Activated T-cell treated with anti-CD3 and anti-CD28 coated beads, Interleukin-2, amount 50 U/mL, for 72 hours (primary cell): Measurements from ENCODE around the gene ARHGAP9. TPM values are rescaled to one million over a fixed set of nuclear protein-coding genes. Genes with fewer than 3 reads are reported as not detected.
A peak's percentile ranks its signal among the peaks of the same experiment; 100 is the strongest.
"Not testable (repeated sequence)": the region's sequence is repeated elsewhere in the genome, so short reads cannot be mapped to it uniquely, and the experiment has no call there.

Source experiments
- ATAC-seq, 2 donors: fragments of 150-1000 bp; cut with Tn5 transposase; replicated peaks in 1 of 2; 2 replicates each; pipeline ENCODE4 v1.10.0; 2021; ENCODE audit warnings: moderate library complexity in 2 of 2, mild to moderate bottlenecking in 1 of 2
- DNase-seq, 2 donors: peaks; one replicate each; pipeline ENCODE4 v3.0.0; 2021 to 2022; ENCODE audit warnings: mixed read lengths in 1 of 2
- H3K27ac Mint-ChIP-seq: one replicate; pipeline ENCODE4 v1.8.0; 2022; ENCODE audit warnings: mild to moderate bottlenecking, moderate library complexity, mixed read lengths
- H3K27me3 Mint-ChIP-seq: one replicate; pipeline ENCODE4 v1.8.0; 2022; ENCODE audit warnings: low read depth, mixed read lengths
- H3K36me3 Mint-ChIP-seq, 2 donors: one replicate each; pipeline ENCODE4 v1.8.0; 2022; ENCODE audit warnings: mixed read lengths in 2 of 2, mild to moderate bottlenecking in 1 of 2; ENCODE audit not compliant: insufficient read depth in 2 of 2
- H3K4me1 Mint-ChIP-seq: one replicate; pipeline ENCODE4 v1.8.0; 2022; ENCODE audit warnings: low read depth, mixed read lengths
- H3K4me3 Mint-ChIP-seq, 2 donors: one replicate each; pipeline ENCODE4 v1.8.0; 2022; ENCODE audit warnings: mild to moderate bottlenecking in 2 of 2, mixed read lengths in 2 of 2, moderate library complexity in 2 of 2
- H3K9me3 Mint-ChIP-seq, 2 donors: one replicate each; pipeline ENCODE4 v1.8.0; 2022; ENCODE audit warnings: mixed read lengths in 2 of 2
- total RNA-seq, 2 donors: library from RNA; stranded (reverse); gene quantifications; one replicate each; pipeline ENCODE4 v1.2.3, GENCODE V29; 2022

Gene ARHGAP9
- total RNA-seq, 2 donors from 2014 or later, result 119 to 153 TPM

DNA sequence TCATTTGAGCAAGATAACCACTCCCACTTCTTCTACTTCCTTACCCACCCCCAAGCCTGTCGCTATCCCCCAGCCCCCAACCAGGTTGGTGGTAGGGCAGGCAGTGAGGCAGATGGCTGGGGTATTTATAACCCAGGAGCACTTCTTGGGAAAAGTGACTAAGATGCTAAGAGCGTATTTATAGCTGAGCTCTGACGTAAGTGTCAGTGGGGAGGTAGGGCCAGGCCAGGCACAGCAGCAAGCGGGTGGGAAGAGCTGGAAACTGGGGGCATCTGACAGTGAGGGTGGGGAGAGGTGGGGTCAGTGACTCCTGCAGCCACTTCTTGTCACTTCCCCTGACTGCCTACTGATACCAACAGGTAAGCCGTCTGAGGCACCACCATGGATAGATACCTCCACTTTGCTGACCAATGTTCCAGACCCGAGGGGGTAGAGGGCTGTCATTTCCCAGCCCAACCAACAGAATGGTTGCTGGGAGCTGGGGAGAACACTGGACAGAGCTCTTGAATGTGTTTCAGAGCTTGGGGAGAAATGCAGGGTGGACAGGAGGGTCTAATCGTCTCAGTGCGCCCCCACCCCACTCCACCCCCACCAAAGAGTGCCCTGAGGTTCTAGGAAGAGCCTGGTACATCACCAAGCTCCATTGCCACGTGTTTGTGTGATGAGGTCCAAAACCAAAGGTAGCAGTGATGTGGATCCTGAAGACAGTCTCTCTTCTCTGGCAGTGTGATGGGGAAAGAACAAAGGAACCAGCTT lies 27.3 kb downstream of the ARHGAP9 start:
- peaks cover 51% of the 10 kb centered on the region for H3K4me1 Mint-ChIP-seq
- DNase-seq (peak; percentile 35 to 40), ATAC-seq (peak; percentile 49 to 51)
- H3K36me3 Mint-ChIP-seq, result peaks cover 0 to 1% of the 10 kb centered on the region in 2 donors
- H3K27me3 Mint-ChIP-seq, result no peaks in the 10 kb centered on the region
- H3K27ac Mint-ChIP-seq, result no peak overlapping the region
- H3K4me3 Mint-ChIP-seq, result peak overlapping the region; percentile 39 to 71
- no peaks in the 10 kb centered on the region for H3K9me3 Mint-ChIP-seq

DNA sequence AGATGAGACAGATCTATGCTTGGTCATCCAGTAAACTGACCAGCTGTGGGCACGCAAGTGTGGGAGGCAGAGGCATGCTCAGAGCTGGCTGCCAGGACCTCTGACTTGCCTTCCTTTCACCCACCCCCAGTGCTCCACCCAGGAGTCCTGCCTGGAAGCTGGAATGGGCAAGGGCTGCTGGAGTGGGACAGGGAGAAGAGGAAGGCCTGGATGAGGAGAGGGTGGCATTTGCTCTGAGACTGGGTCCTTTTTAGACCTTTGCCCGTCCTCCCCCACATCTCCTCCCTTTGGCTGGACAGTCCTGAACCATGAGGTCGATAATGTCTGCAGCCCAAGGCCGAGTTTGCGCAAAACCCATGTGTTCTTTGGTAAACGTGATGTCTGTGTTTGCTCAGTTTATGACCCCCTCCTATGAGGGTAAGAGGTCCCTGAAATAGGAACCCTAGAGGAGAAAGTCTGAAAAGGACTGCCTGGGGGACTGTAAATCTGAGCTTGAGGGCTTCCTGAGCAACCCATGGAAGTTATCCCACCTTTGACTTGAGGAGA lies 28.4 kb downstream of the ARHGAP9 start:
- Mint-ChIP-seq H3K27me3 (no peaks in the 10 kb centered on the region), H3K4me3 (no peak overlapping the region), H3K4me1 (peaks cover 48% of the 10 kb centered on the region), H3K27ac (no peak overlapping the region), H3K9me3 (no peaks in the 10 kb centered on the region), H3K36me3 (peaks cover 0 to 1% of the 10 kb centered on the region in 2 donors)
- DNase-seq (no peak), ATAC-seq (no peak)

DNA sequence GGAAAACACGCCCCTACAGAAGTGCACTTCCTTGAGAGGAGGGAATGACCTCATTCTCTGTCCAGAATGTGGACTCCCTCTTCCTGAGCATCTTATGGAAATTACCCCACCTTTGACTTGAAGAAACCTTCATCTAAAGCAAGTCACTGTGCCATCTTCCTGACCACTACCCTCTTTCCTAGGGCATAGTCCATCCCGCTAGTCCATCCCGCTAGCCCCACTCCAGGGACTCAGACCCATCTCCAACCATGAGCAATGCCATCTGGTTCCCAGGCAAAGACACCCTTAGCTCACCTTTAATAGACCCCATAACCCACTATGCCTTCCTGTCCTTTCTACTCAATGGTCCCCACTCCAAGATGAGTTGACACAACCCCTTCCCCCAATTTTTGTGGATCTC lies 29.6 kb downstream of the ARHGAP9 start:
- H3K27ac Mint-ChIP-seq, result no peak overlapping the region
- DNase-seq (no peak), ATAC-seq (no peak)
- H3K36me3 Mint-ChIP-seq, result peaks cover 0 to 1% of the 10 kb centered on the region in 2 donors
- no peaks in the 10 kb centered on the region for H3K27me3 Mint-ChIP-seq
- peaks cover 35% of the 10 kb centered on the region for H3K4me1 Mint-ChIP-seq
- H3K4me3 Mint-ChIP-seq, result no peak overlapping the region
- H3K9me3 Mint-ChIP-seq, result no peaks in the 10 kb centered on the region

DNA sequence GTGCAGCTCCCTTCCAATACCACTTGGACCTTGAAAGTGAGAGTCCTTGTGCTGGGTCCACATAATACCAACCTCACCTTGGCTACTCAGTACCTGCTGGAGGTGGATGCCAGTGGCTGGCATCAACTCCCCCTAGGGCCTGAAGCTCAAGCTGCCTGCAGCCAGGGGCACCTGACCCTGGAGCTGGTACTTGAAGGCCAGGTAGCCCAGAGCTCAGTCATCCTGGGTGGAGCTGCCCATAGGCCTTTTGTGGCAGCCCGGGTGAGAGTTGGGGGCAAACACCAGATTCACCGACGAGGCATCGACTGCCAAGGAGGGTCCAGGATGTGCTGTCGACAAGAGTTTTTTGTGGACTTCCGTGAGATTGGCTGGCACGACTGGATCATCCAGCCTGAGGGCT lies 30.3 kb downstream of the ARHGAP9 start:
- peaks cover 30% of the 10 kb centered on the region for H3K4me1 Mint-ChIP-seq
- no peaks in the 10 kb centered on the region for H3K9me3 Mint-ChIP-seq
- no peak overlapping the region for H3K27ac Mint-ChIP-seq
- peaks cover 0 to 1% of the 10 kb centered on the region in 2 donors for H3K36me3 Mint-ChIP-seq
- H3K27me3 Mint-ChIP-seq, result no peaks in the 10 kb centered on the region
- DNase-seq, result no peak
- ATAC-seq, result no peak
- no peak overlapping the region for H3K4me3 Mint-ChIP-seq

DNA sequence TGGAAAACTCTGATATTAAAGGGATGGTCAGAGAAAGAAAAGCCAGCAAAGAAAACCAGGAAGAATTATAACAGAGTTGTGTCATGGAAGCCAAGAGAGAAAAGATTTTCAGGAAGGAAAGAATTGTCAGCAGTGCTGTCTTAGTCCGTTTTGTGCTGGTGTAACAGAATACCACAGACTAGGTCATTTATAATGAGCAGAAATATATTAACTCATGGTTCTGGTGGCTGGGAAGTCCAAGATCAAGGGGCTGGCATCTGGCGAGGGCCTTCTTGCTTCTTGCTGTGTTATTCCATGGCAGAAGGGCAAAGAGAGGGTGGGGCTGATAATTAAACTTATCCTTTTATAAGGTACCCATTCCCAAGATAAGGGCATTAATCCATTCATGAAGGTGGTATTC lies 31.0 kb downstream of the ARHGAP9 start:
- no peak for ATAC-seq
- Mint-ChIP-seq H3K36me3 (peaks cover 0 to 1% of the 10 kb centered on the region in 2 donors), H3K27me3 (no peaks in the 10 kb centered on the region), H3K9me3 (no peaks in the 10 kb centered on the region), H3K27ac (no peak overlapping the region), H3K4me3 (no peak overlapping the region), H3K4me1 (peaks cover 30% of the 10 kb centered on the region)
- DNase-seq, result no peak

DNA sequence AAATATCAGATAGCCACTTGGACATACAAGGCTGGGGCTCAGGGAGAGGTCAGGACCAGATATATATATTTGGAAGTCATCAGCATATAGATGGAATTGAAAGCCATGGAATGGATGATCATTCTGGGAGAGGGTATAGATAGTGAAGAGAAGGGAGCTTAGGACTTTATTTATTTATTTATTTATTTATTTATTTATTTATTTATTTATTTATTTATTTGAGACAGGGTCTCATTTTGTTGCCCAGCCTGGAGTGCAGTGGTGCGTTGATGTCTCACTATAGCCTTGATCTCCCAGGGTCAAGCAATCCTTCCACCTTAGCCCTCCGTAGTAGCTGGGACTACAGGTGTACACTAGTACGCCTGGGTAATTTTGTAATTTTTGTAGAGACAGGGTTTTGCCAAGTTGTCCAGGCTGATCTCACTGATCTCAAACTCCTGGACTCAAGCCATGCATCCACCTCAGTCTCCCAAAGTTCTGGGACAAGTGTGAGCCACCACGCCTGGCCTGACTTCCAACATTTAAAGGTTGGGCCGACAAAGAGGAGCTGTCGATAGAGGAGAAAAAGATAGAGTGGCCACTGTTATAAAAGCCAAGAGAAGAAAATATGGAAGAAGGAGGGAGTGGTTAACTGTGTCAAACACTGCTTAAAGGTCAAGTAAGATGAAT lies 33.2 kb downstream of the ARHGAP9 start:
- no peak for DNase-seq
- Mint-ChIP-seq H3K27ac (no peak overlapping the region), H3K4me1 (peaks cover 11% of the 10 kb centered on the region), H3K27me3 (no peaks in the 10 kb centered on the region), H3K4me3 (no peak overlapping the region), H3K9me3 (peaks cover 0 to 5% of the 10 kb centered on the region in 2 donors), H3K36me3 (peaks cover 4 to 6% of the 10 kb centered on the region in 2 donors)
- no peak for ATAC-seq

DNA sequence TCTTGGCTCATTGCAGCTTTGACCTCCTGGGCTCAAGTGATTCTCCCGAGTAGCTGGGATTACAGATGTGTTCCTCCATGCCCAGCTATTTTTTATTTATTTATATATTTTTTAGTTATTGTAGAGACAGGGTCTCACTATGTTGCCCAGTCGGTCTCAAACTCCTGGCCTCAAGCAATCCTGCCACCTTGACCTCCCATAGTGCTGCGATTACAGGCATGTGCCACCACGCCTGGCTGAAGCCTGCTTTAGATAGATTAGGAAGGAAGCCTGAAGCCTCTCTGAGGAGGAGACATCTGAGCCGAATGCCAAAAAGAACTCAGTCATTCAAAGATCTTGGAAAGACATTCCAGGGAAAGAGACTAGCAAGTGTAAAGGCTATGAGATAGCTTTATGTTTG lies 34.9 kb downstream of the ARHGAP9 start:
- Mint-ChIP-seq H3K27me3 (peaks cover 7% of the 10 kb centered on the region), H3K27ac (no peak overlapping the region), H3K9me3 (peaks cover 2 to 5% of the 10 kb centered on the region in 2 donors), H3K36me3 (peaks cover 2 to 9% of the 10 kb centered on the region in 2 donors), H3K4me1 (no peaks in the 10 kb centered on the region), H3K4me3 (no peak overlapping the region)
- no peak for DNase-seq
- ATAC-seq, result no peak

DNA sequence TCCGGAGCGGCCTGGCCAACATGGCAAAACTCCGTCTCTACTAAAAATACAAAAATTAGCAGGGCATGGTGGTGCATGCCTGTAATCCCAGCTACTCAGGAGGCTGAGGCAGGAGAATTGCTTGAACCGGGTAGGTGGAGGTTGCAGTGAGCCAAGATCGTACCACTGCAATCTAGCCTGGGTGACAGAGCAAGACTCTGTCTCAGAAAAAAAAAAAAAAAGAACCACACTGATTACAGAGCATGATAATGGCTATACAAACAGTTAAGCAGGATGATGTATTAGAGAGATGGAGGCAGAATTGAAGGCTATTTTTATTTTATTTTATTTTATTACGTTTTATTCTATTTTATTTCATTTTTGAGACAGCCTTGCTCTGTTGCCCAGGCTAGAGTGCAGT lies 35.3 kb downstream of the ARHGAP9 start:
- H3K4me3 Mint-ChIP-seq, H3K27ac Mint-ChIP-seq, ATAC-seq, H3K27me3 Mint-ChIP-seq, DNase-seq, H3K36me3 Mint-ChIP-seq, H3K9me3 Mint-ChIP-seq, H3K4me1 Mint-ChIP-seq: not testable (repeated sequence)

DNA sequence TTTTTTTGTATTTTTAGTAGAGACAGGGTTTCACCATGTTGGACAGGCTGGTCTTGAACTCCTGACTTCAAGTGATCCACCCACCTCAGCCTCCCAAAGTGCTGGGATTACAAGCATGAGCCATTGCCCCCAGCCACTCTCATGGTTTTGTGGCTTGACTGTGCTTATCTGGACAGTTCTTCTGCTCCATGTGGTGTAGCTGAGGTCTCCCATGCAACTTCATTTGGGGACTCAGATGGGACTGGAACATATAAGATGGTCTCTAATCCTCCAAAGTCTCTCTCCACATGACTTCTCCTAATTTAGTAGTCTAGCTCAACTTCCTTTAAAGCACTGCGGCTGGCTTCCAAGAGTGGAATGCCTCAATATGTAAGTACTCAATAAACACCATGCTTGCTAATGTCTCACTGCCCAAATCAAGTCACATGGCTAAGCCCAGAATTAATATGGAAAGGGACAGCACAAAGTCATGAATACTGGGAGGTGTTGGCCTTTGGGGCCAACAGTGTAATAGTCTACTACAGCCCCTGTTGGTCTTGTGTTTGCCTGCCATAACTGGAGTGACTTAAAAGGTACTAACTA lies 37.7 kb downstream of the ARHGAP9 start:
- Mint-ChIP-seq H3K4me3 (no peak overlapping the region), H3K9me3 (peaks cover 2 to 5% of the 10 kb centered on the region in 2 donors), H3K4me1 (no peaks in the 10 kb centered on the region), H3K27me3 (peaks cover 7% of the 10 kb centered on the region), H3K36me3 (peaks cover 2 to 9% of the 10 kb centered on the region in 2 donors), H3K27ac (no peak overlapping the region)
- no peak for DNase-seq
- no peak for ATAC-seq

DNA sequence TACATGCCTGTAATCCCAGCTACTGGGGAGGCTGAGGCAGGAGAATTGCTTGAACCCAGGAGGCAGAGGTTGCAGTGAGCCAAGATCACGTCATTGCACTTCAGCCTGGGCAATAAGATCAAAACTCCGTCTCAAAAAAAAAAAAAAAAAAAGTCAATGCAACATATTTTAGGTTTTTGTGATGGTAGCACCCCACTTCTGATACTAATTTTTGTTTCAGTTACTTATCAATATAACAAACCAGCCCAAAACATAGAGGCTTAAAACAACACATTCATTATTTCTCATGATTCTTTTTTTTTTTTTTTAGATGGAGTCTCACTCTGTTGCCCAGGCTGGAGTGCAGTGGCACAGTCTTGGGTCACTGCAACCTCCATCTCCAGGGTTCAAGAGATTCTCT lies 38.3 kb downstream of the ARHGAP9 start:
- H3K9me3 Mint-ChIP-seq, H3K36me3 Mint-ChIP-seq, H3K27me3 Mint-ChIP-seq, H3K27ac Mint-ChIP-seq, DNase-seq, ATAC-seq, H3K4me3 Mint-ChIP-seq, H3K4me1 Mint-ChIP-seq: not testable (repeated sequence)

DNA sequence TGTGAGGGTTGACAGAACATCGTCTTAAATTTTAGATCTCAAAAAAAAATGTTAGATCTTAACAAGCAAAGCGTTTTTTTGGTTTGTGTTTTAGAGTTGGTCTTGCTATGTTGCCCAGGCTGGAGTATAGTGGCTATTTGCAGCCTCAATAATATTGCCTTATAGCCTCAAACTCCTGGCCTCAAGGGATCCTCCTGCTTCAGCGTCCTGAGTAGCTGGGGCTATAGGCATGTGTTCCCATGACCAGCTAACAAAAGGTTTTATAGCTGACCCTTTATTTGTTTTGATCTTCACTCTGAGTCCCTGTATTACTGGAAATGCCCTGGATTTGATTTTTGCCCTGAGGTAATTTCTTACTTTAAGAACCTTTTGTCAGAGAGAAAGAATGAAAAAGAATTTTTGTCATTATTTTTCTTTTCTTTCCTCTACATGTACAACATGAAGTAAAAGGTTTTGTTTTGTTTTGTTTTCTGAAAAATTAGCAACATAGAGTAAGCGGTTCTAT lies 39.9 kb downstream of the ARHGAP9 start:
- H3K4me1 Mint-ChIP-seq, result peaks cover 7% of the 10 kb centered on the region
- H3K27ac Mint-ChIP-seq, result no peak overlapping the region
- DNase-seq, result no peak
- peaks cover 2 to 9% of the 10 kb centered on the region in 2 donors for H3K36me3 Mint-ChIP-seq
- no peak for ATAC-seq
- H3K4me3 Mint-ChIP-seq, result no peak overlapping the region
- peaks cover 2 to 5% of the 10 kb centered on the region in 2 donors for H3K9me3 Mint-ChIP-seq
- peaks cover 7% of the 10 kb centered on the region for H3K27me3 Mint-ChIP-seq

DNA sequence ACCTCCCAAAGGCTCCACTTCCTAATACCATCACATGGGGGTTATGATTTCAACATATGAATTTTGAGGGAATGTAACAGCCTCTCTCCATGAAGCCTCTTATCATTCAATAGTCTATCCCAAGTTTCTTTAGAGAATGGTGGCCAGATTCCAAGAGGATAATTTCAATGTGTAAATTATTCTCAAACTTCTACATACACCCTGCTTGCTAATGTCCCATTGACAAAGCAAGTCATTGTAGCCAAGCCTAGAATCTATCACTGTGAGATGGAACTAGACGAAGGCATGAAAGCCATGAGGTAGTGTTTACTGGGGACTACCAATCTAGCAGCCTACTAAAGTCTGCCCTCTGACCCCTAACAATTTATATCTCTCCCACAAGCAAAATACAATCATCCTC lies 41.3 kb downstream of the ARHGAP9 start:
- peaks cover 7% of the 10 kb centered on the region for H3K27me3 Mint-ChIP-seq
- H3K4me1 Mint-ChIP-seq, result peaks cover 7% of the 10 kb centered on the region
- H3K27ac Mint-ChIP-seq, result no peak overlapping the region
- peaks cover 2 to 9% of the 10 kb centered on the region in 2 donors for H3K36me3 Mint-ChIP-seq
- ATAC-seq (no peak), DNase-seq (no peak)
- peaks cover 2 to 5% of the 10 kb centered on the region in 2 donors for H3K9me3 Mint-ChIP-seq
- no peak overlapping the region for H3K4me3 Mint-ChIP-seq

DNA sequence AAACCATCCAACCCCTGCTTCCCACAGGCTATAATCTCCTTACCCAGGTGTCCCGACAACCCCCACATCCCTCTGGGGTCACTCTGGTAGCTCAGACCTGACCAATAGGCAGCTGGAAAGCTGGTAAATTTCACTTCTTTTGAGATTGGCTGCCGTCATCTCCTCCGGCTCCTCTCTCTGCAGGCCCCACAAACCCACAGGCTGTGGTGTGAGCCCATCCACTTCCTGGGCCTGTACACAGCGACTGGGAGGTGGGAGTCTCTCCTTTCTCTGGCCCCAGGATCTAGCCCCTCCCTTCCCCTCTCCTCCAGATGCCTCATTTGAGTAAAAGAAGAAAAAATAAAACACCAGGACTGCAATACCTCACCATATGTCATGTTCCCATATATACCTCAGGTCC lies 44.4 kb downstream of the ARHGAP9 start:
- peak in 1 of 2 donors; percentile 14 for ATAC-seq

More for the DNA sequence above, 44.4 kb downstream of the ARHGAP9 start:
- no peaks in the 10 kb centered on the region for H3K9me3 Mint-ChIP-seq
- H3K4me1 Mint-ChIP-seq, result peaks cover 22% of the 10 kb centered on the region
- H3K36me3 Mint-ChIP-seq, result no peaks in the 10 kb centered on the region
- no peaks in the 10 kb centered on the region for H3K27me3 Mint-ChIP-seq
- H3K27ac Mint-ChIP-seq, result peak overlapping the region; percentile 61
- no peak for DNase-seq
- peak overlapping the region; percentile 52 to 70 for H3K4me3 Mint-ChIP-seq
